Activated T-cell treated with anti-CD3 and anti-CD28 coated beads for 24 hours (primary cell): ENCODE measurements around the gene LRPPRC.

Experiments
- DNase-seq: peaks from one replicate; pipeline ENCODE4 v3.0.0-alpha.2; 2020; ENCODE audit warnings: low read depth

The LRPPRC gene

GRCh38 chr2:43854671-43855070 lies 141.1 kb downstream of the LRPPRC start:
- no peak for DNase-seq

GRCh38 chr2:43853141-43854081 lies 142.4 kb downstream of the LRPPRC start:
- no peak for DNase-seq

- DNase-seq, result no peak
Observed at GRCh38 chr2:43852196-43852730, 143.5 kb downstream of the LRPPRC start.

GRCh38 chr2:43851011-43851980 lies 144.5 kb downstream of the LRPPRC start:
- no peak for DNase-seq

GRCh38 chr2:43848214-43848613 lies 147.6 kb downstream of the LRPPRC start:
- no peak for DNase-seq

- DNase-seq, result no peak
Observed at GRCh38 chr2:43846140-43846793, 149.5 kb downstream of the LRPPRC start.

- no peak for DNase-seq
Observed at GRCh38 chr2:43845181-43845580, 150.6 kb downstream of the LRPPRC start.

GRCh38 chr2:43842866-43843226 lies 152.9 kb downstream of the LRPPRC start:
- no peak for DNase-seq

- no peak for DNase-seq
Observed at GRCh38 chr2:43841949-43842865, 153.6 kb downstream of the LRPPRC start.

GRCh38 chr2:43840965-43841364 lies 154.8 kb downstream of the LRPPRC start:
- no peak for DNase-seq

GRCh38 chr2:43839776-43840564 lies 155.8 kb downstream of the LRPPRC start:
- DNase-seq, result no peak

GRCh38 chr2:43838560-43839267 lies 157.1 kb downstream of the LRPPRC start, which contains the start of the genes ABCG5 and ABCG8:
Gene ABCG5 (minus strand): TSS chr2:43838839. CDS start chr2:43838679, 160 bp downstream.
Gene ABCG8 (plus strand): TSS chr2:43838971. CDS start chr2:43839054, 83 bp downstream.
- DNase-seq, result no peak

- DNase-seq, result no peak
Observed at GRCh38 chr2:43837831-43838559, 157.8 kb downstream of the LRPPRC start.

GRCh38 chr2:43837033-43837432 lies 158.8 kb downstream of the LRPPRC start:
- DNase-seq, result no peak
